GM18867 (cell line): ENCODE measurements around the gene IP6K2.

ENCODE experiments used
- ATAC-seq: cut with Tn5 transposase; IDR thresholded peaks from one replicate; pipeline ENCODE4 v1.9.1; 2021; ENCODE audit warnings: mild to moderate bottlenecking, moderate library complexity; ENCODE audit not compliant: unreplicated experiment

IP6K2 gene

GRCh38 chr3:48674505-48674904 lies 42.5 kb downstream of the IP6K2 start:
- ATAC-seq = no peak

DNA sequence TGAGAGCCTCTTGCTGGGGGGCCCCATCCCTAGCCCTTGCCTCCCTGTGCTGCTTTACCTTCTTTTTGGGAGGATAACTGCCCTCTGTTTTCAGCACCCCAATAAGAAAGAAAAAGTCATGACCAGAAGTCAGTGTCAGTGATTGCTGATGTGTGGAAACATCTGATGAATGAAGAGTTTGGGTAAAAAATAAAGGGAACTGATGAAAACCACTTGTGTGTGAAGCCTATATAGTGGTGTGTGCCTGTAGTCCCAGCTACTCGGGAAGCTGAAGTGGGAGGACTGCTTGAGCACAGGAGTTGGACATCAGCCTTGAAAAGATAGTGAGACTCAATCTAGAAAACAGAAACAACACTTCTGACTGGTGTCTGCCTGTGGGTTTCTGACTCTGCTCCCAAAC lies 44.5 kb downstream of the IP6K2 start:
- ATAC-seq = no peak

- ATAC-seq = no peak
These were observed 52.1 kb downstream of the IP6K2 start for GRCh38 chr3:48664929-48665328.

DNA sequence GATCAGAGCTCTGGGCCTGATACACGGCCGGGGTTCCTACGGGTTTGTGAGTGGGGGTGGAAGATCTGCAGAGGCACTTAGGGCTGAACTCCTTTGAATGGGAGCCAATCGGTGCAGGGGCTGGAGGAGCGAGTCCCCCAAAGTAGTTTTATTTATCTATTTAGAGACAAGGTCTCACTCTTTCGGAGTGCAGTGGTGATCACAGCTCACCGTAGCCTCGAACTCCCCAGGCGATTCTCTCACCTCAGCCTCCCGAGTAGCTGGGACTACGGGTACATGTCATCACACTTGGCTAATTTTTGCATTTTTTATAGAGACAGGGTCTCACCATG lies 52.7 kb downstream of the IP6K2 start:
- no peak for ATAC-seq

DNA sequence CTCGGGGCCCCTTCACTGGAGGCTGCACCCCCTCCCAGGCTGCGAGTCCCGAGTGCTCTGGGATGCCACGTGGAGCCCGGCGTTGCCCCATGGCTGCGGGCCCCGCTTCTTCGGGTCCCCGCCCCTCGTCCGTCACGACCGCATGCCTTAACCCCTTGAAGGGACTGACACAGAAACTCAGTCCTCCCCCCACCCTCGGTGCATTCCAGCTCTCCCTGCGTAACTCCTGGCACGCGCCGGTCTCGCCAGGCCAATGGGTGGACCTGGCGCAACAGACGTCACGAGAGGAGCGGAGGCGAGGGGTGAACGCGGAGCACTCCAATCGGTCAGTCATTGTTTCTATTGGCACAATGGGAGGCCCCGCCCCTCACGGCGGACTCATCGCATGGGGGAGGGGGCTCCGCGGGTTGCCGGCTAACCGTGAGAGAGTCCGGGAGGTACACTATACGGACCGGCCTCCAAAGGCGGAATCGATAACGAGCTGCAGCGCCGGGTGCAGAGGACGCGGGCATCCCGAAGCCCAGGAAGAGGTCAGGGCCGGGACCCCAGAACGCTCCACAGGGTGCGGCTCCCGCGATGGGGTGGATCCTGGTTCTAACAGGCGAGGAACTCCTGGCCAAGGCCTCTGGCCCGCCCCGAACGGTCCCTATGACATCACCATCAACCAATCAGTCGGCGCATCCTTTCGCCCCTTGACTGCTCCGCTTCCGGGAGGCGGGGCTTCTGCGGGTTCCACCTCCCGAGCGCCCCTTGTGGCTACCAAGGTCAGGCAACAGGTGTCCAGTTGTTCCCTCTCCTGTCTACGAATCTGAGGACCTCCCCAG lies 53.3 kb downstream of the IP6K2 start:
- ATAC-seq = peak; percentile 83

- ATAC-seq = no peak
These were observed 54.1 kb downstream of the IP6K2 start, which contains the start of gene CELSR3 for GRCh38 chr3:48662753-48663488. TSS of gene CELSR3 (minus strand) at chr3:48662886. CDS start at chr3:48662634, 252 bp downstream.

GRCh38 chr3:48662145-48662752 lies 54.8 kb downstream of the IP6K2 start:
- no peak for ATAC-seq

- no peak for ATAC-seq
These were observed 55.4 kb downstream of the IP6K2 start for GRCh38 chr3:48661501-48662144.

DNA sequence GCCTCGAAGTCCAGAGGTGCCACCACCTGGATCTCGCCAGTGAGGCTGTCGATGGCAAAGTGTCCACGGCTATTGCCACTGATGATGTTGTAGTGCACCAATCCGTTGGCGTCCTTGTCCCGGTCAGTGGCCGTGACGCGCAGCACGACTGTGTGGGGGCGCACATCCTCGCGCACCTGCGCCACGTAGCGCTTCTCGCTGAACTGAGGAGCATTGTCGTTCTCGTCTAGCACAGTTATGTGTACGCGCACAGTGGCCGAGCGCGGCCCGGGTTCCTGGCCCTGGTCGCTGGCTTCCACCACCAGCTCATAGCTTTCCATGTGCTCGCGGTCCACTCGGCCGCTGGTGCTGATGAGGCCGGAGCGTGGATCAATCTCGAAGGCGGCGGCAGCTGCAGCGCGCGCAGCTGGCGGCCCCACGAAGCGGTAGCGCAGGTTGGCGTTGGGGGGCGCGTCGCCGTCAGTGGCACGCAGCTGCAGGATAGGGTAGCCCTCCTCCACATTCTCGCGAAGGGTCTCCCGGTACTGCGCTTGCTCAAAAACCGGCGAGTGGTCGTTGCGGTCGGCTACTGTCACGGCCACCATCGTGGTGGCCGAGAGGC lies 56.1 kb downstream of the IP6K2 start:
- no peak for ATAC-seq

GRCh38 chr3:48656841-48657281 lies 60.2 kb downstream of the IP6K2 start:
- ATAC-seq = no peak

- ATAC-seq = peak; percentile 51
These were observed 60.8 kb downstream of the IP6K2 start for GRCh38 chr3:48656061-48656840.

GRCh38 chr3:48655606-48656005 lies 61.4 kb downstream of the IP6K2 start:
- no peak for ATAC-seq

- ATAC-seq = no peak
These were observed 62.0 kb downstream of the IP6K2 start for GRCh38 chr3:48655063-48655462.

GRCh38 chr3:48652923-48653715 lies 63.9 kb downstream of the IP6K2 start:
- ATAC-seq = no peak

DNA sequence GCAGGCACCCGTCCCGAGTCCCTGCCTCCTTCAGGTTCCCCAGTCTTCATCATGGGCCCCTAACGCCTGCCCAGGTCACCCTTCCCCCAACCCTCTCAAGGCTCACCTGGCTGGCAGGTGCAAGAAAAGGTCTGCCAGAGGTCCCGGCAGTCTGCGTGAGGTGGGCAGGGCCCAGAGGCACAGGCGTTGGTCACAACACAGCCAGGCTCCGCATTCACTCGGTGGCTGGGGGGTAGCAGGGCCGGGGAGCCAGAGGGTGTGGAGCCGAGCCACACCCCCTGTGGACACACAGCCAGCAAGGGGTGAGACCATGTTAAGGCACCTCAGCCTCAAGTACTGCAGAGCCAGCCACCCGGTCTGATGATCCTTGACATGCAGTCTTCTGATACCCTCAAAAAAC lies 65.2 kb downstream of the IP6K2 start:
- no peak for ATAC-seq

DNA sequence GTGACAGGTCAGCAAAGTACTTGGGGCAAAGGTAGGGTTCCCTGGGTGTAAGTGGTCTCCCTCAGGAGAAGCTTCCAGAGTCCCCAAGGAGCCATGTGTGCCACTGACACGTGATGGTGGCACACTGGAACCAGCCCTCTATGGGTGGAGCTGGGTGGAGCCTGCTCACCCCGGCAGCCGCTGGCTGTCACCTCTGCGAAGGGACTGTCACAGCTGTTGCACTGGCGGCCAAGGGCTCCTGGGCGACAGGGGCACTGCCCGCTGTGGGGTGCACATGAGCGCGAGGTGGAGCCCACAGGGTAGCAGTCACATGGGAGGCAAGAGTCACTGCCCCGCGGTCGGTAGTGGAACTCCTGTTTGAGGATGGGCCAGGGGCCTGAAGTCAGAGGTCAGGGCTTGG lies 66.3 kb downstream of the IP6K2 start:
- no peak for ATAC-seq

- ATAC-seq = no peak
These were observed 68.7 kb downstream of the IP6K2 start for GRCh38 chr3:48648188-48648850.

- ATAC-seq = no peak
These were observed 69.3 kb downstream of the IP6K2 start for GRCh38 chr3:48647714-48648113.
